T follicular helper cell (primary cell): ENCODE data around the gene ACVR1B.

Experiments
- DNase-seq: peaks from one replicate; pipeline ENCODE4 v3.0.0-alpha.2; 2020; ENCODE audit warnings: low read depth
- total RNA-seq, 2 experiments: gene quantifications; one replicate each; lab custom pipeline; 2026; lab: John Stamatoyannopoulos, UW

Gene ACVR1B
- total RNA-seq = 22.6 to 26.9 reads per million in 2 experiments

DNA sequence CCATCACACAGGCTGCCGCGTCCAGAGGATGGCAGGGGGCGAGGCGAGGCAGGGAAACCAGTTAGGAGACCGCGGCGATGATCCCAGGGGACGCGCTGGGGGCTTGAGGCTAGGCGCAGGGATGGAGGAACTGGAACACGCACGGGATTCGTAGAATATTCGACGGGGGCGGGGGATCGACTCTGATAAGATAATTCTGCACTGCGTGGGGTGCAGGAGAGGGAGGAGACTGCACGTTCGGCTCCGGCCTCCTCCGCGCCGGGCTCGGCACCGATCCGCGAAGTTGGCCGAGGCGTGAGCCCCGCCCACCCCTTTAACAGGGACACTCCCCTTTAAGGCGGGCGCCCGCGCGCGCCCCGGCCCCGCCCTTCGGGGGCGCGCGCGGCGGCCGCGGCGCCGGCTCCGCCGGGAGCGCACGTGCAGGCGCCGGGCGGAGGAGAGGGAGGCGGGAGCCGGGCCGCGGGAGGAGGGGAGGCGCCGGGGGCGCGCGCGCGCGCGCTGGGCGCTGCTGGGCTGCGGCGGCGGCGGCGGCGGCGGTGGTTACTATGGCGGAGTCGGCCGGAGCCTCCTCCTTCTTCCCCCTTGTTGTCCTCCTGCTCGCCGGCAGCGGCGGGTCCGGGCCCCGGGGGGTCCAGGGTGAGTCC lies at the start of gene ACVR1B:
TSS of gene ACVR1B (plus strand) at position 501 of the 644 bp plus-strand sequence. CDS start at position 546, 45 bp downstream.
- peak; percentile 87 for DNase-seq

DNA sequence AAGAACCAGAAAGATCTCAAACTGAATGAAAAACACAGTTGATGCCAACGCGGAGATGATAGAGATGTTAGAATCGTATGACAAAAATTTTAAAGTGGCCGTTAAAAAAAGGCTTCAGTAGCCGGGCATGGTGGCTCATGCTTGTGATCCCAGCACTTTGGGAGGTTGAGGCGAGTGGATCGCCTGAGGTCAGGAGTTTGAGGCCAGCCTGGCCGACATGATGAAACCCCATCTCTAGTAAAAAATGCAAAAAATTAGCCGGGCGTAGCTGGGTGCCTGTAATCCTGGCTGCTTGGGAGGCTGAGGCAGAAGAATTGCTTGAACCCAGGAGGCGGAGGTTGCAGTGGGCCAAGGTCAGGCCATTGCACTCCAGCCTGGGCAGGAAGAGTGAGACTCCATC lies 49.6 kb upstream of the ACVR1B start:
- no peak for DNase-seq

DNA sequence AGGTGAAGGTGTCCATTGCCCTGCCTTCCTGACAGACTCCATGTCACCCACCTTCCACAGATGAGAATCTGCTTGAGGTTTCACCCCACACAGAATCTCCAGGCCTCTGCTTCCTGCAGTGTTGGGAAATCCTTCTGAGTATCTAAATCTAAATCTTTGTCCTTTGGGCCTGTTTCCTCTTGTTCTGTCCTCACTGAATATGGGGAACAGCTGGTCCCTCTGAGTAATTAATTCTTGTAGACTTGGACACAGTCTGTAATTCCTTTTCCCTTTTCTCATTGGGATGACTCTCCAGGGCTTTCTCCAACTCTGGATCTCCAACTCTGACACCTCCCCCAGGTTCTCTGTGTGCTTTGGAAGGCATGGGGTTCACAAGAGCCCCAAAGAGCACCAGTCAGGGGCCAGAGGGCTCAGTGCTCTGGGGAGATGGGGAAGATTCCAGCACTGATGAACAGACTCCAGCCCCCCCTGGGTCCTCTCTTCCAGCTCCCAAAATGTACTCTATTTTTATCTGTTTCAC lies 46.5 kb upstream of the ACVR1B start:
- DNase-seq = no peak

DNA sequence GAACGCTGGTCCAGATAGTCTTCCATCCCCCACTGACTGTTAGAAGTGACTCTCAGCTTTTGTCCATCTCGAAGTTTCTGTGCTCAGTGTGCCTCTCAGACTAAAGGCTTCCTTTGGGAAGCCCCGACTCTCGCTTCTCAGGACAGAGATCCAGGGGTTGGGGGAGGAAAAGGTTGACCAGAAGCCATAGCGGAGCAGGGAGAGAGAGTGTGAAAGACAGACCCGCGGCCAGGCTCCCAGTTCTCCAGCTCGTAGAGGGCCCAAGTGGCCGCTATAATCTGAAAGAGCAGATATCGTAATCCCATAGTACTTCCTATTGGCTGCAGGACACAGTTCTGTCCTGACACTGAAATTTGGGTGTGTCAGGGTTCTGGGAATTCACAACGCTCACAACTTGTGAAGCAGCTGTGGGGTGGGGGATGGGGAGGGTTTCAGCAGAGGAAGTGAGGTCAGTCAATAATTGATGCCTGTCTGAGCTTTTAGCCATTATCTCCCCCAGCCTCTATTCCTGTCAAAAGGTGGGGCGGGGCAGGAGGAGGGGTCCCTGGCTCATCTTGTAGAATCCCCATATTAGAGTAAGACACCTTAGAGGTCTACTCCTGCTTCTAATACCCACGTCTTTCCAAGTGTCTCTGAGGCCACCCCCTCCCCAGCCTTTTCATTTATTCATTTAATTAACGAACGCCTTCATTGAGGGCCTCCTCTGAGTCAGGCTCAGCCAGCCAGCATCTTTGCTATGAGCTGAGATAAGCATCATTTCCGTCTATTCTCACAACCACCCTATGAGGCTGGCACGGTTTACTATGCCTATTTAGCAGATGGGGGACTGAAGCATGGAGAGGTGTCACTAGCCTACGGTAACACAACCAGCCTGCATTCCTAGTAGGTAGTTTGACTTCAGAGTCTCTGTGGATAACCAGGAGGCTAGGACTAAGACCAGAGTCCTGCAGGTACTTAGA lies 45.7 kb upstream of the ACVR1B start:
- DNase-seq = no peak

DNA sequence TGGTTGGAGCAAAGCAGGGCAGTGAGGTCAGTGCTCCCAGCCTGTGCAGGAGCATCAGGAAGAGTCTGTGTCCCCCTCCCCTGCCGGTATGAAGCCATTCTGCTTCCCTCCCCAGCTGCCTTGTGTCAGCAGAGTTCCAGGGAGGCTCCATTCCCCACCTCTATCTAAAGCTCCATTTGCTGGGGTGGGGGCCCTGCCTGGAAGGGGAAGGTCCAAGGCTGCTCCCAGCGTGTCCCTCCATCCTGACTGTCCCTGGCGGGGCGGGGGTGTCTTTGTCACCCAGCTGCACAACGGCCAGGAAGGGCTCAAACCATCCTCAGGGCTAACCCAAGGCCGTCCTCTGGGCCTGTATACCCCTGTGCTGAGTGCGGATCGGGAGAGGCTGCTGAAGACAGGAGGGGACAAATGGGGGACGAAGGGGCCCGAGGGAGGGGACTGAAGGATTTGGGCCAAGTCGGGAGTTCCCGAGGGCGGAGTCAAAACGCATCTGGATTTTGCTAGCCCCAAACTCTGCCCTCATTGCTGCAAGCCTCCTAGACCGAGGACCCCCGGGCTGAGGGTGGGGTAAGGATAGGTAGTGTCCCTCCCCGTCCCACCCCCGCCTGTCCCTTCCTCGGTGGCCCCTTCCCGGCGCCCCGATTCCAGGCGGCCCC lies 44.9 kb upstream of the ACVR1B start:
- no peak for DNase-seq

DNA sequence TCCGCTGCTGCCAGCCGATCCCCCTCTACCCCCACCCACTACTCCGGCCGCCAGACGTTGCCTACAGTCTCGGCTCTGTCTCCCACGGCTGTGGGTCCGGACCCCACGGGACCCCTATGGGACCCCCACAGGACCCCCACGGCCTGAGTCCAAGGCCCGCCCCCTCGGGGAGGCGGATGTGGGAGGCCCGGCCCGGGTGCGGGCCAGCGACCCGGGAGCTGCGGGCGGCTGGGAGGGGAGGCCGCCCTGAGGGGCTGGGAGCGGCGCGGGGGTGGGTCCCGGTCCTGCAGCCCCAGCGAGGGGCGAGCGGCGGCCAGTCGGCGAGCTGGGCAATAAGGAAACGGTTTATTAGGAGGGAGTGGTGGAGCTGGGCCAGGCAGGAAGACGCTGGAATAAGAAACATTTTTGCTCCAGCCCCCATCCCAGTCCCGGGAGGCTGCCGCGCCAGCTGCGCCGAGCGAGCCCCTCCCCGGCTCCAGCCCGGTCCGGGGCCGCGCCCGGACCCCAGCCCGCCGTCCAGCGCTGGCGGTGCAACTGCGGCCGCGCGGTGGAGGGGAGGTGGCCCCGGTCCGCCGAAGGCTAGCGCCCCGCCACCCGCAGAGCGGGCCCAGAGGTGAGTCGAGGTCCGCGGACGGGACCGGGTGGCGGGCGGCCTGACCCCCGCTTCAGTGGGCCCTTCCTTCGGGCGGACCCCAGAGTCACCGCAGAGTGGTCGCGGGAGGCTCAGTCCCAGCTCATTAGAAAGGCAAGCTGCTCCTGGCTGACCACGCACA lies 44.2 kb upstream of the ACVR1B start, which contains the start of gene ACVRL1:
TSS of gene ACVRL1 (plus strand) at position 422 of the 773 bp plus-strand sequence. CDS start 4,971 bp downstream, outside the sequence.
- no peak for DNase-seq

DNA sequence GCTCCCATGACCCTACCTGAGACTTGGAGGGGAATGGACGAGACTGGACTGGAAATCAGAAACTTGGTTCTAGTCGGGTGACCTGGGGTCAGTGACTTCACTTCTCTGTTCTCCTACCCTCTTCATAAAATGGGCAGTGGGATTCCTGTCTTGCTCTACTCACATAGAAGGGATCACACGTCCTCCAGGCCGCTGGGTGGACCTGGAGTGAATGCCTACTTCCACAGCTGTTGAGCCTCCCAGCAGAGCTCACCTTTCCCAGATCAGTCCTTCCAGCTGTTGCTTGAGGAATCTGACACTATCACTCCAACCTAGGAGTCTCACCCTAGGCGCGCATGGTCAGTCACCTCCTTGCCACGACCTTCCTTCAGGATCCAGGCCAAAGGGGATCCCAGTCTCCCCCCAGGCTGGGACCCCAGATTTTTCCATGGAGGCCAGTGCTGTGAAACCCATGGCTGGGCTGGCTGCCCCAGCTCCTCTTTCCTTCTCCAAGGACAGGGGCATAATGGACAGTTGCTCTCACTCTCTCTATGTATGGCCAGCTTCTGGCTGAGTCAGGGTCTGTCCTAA lies 43.6 kb upstream of the ACVR1B start:
- DNase-seq = no peak

DNA sequence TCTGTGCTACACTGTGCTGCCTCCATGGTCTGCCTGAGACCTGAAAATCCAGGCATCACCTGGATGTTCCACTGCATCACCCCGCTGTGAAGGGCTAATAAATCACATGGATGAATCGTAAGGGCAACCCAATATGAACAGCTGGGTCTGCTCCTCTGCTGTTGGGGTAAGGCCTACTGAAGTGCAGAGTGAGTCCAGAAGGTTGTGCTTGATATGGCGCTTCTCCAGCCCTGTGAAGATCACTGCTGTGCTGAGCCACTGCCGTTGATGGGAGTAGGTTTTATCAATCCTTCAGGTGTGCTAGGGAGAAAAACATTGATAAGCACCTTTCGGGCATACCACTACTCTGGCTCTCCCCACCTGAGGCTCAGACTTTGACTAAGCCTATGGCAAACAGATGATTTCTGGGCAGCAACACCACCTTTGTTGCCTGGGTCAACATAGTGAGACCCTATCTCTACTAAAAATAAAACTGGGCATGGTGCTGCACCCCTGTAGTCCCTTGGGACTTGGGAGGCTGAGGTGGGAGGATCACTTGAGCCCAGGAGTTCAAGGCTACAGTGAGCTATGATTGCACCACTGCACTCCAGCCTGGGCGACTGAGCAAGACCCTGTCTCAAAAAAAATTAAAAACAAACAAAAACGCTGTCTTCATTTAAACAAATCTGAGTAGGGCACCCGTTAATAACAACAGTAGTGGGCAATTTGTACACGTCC lies 42.5 kb upstream of the ACVR1B start:
- DNase-seq = no peak

DNA sequence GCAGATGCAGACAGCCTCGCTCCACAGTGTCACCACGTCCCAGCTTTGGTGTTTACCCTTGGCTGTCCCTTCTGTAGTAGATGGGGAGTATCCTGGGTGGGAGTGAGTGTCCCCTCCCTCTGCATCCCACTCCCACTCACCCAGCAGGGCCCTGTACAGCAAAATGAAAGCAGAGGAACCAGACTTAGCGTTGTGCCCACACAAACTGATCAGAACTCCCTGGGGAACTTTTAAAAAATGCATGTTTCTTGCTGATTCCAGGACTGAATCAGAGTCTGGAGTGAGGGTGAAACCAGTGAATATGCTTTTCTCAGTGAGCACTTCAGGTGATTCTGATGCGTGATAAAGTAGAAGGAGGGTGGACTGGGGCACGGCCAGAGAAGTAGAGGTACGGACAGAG lies 41.3 kb upstream of the ACVR1B start:
- DNase-seq = no peak

DNA sequence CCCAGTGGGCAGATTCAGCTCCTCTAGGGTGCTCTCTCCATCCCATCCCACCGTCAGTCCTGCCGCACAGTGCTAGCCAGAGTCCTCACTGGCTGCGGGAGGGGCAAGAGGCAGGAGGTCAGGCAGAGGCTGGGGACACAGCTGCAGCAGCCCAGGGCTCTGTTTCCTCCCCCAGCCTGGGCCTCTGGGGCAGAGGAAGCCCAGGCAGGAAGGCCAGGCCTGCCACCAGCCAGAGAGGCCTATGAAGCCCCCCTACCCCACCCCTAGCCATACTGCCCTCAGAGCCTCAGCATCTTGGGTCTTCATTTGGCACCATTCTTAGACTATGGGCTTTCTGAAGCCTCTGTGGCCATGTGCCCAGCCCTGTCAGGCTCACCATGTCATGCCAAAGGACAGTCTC lies 40.8 kb upstream of the ACVR1B start:
- DNase-seq = no peak

DNA sequence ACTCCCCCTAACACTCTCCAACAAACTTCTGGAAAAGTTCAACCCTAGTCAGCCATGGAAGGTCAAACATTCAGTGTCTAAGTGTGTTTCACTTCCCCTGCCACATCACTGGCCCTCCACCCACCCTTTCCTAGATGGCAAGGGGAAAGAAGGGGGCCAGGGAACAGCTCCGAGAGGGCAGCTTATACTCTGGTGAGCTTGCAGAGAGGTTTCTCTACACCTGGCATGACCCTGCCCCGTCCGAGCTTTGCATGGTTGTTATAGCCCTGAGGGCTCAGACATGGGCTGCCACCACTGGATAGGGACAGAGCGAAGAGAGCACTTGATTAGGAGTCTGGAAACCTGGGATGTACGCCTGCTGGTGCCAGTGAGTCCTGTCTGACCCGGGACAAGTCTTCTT lies 40.2 kb upstream of the ACVR1B start:
- DNase-seq = no peak

DNA sequence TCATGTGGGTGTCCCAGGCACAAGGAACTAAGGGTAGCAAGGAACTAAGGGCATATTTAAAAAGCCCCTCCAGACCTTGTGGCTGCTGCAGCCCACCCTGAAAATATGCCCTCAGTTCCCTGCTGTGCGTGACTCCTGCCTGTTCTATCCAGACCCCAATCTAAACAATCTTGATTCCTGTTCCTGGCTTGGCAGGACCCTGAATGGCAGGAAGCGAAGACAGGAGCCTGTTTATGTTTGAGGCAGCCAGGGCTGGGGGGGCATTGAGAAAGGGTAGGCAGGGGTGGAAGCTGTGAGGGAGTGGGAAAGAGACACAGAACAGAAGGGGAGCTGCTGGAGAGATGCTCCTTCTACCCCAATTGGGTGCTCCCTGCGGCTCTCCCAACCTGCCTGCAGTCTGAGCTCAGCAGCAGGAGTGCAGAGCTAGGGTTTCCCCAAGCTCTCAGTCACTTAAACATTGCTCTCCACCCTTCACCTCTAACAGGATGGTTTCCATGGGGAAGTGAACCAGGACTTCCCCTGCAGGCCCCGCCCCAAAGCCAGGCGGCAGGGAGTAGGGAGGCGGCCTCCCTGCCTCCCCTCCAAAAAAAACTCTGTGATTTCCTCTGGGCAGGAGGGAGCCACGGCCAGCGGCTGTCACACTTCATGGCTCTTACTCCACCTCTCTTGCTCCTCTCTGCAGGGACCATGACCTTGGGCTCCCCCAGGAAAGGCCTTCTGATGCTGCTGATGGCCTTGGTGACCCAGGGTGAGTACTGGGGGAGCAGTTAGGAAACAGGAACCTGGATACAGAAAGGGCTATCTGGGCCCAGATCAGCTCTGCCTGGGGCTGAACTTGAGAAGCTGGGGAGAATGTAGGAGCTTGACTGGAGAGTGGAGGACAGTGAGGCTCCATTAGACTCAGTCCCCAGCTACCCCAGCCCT lies 39.4 kb upstream of the ACVR1B start:
- no peak for DNase-seq

DNA sequence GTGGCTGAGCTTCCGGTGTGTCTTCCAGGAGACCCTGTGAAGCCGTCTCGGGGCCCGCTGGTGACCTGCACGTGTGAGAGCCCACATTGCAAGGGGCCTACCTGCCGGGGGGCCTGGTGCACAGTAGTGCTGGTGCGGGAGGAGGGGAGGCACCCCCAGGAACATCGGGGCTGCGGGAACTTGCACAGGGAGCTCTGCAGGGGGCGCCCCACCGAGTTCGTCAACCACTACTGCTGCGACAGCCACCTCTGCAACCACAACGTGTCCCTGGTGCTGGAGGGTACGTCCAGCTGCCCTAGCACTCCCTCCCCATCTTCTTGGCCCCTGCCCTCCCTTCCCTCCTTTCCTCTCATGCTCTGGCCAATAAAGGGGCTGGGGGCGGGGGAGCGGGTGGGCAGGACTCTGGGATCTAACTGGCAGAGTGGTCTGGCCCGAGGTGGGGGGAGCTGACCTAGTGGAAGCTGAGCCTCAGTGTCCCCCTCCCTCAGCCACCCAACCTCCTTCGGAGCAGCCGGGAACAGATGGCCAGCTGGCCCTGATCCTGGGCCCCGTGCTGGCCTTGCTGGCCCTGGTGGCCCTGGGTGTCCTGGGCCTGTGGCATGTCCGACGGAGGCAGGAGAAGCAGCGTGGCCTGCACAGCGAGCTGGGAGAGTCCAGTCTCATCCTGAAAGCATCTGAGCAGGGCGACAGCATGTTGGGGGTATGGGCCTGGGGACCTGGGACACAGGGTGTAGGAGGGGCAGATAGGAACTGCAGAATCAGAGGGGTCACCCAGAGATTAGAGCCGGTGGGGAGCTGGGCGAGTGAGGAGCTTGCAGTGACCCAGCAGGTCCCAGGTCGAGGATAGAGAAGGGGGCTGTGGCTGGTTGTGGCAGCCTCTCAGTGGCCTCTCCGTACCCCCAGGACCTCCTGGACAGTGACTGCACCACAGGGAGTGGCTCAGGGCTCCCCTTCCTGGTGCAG lies 38.1 kb upstream of the ACVR1B start:
- DNase-seq = no peak

DNA sequence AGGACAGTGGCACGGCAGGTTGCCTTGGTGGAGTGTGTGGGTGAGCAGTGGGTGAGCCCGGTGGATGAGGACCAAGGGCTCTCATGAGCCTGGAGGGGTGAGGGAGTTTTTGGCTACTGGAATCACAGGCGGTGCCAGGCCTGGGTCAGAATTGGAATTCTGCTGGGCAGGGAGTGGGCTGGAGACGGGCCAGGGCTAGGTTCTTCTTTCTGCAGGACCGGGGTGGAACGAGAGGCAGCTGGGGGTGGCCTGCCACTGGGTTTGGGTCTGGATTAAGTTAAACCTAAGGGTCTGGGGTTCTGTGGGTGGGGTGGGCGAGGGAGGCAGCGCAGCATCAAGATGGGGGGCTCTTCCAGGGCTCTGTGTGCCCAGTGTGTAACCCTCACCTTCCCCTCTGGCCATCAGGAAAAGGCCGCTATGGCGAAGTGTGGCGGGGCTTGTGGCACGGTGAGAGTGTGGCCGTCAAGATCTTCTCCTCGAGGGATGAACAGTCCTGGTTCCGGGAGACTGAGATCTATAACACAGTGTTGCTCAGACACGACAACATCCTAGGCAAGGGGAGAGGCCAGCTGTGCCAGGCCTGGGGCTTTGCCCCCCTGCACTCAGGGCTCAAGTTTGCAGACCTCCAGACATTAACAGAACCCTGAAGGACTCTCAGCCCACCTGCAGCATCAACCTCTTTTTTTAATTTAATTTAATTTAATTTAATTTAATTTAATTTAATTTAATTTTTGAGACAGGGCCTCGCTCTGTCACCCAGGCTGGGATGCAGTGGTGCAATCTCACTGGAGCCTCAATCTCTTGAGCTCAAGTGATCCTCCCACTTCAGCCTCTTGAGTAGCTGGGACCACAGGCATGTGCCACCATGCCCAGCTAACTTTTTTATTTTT lies 37.2 kb upstream of the ACVR1B start:
- no peak for DNase-seq

DNA sequence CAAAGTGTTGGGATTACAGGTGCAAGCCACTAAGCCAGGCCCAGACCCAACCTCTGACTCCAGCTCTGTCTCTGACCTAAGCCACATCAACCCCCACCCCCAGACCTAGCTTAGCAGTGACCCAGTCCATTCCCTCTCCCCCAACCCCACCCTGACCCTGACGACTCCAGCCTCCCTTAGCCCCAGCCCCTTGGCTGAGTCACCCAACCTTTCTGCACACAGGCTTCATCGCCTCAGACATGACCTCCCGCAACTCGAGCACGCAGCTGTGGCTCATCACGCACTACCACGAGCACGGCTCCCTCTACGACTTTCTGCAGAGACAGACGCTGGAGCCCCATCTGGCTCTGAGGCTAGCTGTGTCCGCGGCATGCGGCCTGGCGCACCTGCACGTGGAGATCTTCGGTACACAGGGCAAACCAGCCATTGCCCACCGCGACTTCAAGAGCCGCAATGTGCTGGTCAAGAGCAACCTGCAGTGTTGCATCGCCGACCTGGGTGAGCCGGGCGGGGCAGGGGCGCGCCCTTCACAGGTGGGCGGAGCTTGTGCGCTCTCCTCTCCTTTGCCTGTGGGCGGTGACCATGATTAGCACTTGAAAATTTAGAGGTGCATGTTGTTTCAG lies 36.4 kb upstream of the ACVR1B start:
- no peak for DNase-seq

DNA sequence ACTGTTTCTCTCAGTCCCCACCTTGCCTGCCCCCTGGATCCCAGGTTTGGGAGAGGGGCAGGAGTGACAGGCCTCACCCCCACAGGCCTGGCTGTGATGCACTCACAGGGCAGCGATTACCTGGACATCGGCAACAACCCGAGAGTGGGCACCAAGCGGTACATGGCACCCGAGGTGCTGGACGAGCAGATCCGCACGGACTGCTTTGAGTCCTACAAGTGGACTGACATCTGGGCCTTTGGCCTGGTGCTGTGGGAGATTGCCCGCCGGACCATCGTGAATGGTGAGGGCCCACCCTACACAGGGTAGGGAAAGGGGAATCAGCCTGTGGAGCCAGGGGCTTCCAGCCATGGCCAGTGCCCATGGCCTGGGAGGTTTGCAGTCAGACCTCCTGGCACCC lies 35.5 kb upstream of the ACVR1B start:
- no peak for DNase-seq
